HG02981 (cell line): ENCODE measurements around the gene CARD19.

Experiments
- ATAC-seq: cut with Tn5 transposase; IDR thresholded peaks from one replicate; pipeline ENCODE4 v1.9.1; 2021; ENCODE audit warnings: mild to moderate bottlenecking, moderate library complexity; ENCODE audit not compliant: unreplicated experiment

CARD19 gene

DNA sequence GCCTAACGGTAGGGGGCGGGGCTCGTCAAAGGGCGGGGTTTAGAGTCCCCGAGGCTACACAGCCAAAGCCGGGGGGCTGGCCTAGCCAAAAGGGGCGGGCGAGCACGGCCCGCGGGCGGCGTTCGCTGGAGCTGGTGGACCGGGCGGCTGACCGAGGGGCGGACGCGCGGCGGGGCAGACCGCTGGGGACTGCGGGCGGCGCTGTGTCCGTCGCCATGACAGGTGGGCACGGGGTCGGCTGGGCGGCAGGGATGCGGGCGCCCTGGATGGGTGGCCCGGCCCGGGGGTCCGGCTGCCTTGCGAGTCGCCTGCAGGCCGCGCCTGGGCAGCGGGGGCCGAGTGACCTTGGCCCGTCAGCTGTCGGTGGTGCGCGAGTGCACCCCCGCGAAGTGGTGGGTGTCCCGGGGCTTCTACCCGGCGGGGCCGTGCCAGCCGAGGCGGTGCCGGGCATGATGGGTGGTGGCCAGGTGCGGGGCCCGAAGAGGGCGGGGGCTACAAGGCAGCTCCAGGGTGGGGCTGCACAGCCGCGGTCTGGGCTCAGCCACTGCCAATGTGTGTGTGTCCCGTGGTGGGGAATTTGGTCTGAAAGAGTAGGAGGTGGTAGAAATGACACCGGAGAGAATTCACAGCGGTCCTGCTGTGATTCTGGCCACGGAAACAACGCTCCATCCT, at the start of gene CARD19:
TSS of gene CARD19 (plus strand) at position 87 of the 672 bp plus-strand sequence. CDS start at position 216, 129 bp downstream.
- ATAC-seq: no peak

DNA sequence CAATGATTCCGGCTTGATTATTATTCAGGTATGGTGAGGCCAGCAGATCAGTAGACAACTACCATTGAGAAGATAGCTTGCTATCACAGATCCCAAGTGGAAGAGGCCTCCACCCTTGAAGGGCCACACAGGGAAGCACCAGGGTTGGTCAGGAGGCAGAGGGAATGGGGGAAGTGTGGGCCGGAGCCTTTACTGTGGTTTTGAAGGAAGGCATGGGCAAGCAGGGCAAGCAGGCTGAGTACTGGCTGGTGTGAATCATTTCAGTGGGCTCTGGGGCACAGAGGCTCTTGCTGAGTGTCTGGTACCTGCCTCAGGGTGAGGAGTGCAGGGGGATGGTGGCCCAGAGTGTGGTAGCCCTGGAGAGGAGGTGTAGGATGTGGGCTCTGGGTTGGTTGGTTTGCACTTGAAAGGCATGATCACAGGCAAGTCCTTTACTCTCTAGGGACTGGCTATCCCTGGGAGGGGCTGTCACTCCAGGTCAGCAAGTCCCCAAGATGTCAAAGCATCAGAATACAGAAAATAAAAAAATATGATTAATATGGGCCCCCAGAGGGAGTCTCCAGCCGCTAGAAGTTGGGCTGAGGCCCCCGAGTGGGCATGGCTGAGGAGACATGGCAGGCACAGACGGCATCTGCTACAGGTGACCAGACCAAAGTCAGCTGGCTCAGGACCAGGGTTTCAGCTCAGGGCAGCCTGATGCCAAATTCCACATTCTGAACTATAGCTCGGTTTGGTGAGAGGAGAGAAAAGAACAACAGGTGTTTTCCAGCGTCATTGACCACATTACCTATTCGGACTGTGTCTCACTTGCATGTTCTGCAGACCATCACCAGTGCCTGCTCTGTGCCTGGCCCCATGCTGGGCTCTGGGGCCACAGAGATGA, 47.2 kb upstream of the CARD19 start:
- no peak for ATAC-seq

DNA sequence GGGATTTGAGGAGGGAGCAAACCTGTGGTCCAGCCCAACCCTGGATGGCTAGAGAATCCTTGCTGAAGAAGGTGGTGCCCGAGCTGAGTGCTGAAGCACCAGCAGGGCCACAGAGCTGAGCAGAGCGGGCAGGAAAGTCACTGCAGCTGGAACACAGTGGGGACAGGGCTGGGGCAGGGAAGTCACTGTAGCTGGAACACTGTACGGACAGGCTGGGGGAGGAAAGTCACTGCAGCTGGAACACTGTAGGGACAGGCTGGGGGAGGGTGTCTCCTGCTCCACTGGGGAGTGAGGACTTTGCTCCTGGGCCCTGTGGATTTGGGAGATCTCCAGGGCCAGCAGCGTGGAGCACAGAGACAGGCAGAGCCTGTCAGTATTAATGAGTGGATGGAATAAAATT, 46.5 kb upstream of the CARD19 start:
- no peak for ATAC-seq

GRCh38 chr9:93050231-93050630, 45.8 kb upstream of the CARD19 start:
- no peak for ATAC-seq

DNA sequence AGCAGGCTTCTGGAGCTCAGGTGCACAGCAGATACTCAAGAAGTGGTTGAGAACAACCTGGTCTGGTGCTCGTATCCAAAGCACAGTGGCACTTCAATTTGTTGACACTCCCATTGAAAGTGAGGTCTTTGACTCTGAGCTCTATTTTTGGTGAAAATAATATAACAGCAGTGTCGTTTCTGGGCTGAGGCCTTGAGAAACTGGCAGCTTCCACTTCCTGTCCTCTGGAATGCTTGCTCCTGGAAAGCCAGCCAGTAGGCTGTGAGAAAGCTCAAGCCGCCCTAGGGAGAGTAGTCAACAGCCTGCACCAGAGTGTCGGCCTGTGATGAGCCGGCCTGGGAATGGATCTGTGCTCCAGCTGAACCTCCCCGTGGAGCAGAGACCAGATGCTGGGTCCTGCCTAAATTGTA, 44.3 kb upstream of the CARD19 start:
- no peak for ATAC-seq

GRCh38 chr9:93052791-93053540, 43.1 kb upstream of the CARD19 start:
- ATAC-seq: no peak

GRCh38 chr9:93053781-93054331, 42.2 kb upstream of the CARD19 start:
- ATAC-seq: no peak

- no peak for ATAC-seq
Measured at GRCh38 chr9:93054758-93055704, 41.0 kb upstream of the CARD19 start.

DNA sequence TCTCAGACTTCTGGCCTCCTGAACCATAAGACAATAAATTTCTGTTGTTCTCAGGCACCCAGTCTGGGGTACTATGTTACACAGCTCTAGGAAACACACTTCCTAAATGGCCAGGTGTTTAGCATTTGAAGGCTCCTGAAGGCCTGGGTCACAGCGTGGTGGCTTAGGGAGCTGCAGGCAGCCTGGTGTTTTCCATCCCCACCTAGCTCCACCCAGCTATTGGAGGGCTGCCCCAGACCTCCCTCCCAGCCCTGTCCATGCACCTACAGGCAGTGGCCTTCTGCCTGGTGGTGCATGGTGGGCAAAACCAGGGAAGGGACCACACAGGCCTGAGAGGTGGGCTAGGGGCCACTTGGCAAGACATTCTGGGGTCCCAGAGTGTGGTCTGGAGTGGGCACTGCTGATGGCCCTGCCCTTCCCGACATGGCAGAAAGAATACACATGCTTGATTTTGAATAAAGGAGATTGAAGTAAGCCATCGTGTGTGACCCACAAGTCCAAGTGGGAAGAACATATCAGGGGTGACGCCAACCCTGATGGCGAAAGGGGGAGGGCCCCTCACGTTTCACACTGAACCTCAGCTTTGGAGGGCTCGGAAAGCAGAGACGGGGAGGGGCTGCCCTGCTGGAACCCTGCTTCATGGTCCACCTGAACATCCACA, 38.8 kb upstream of the CARD19 start:
- ATAC-seq: no peak

GRCh38 chr9:93057703-93058354, 38.2 kb upstream of the CARD19 start:
- no peak for ATAC-seq

DNA sequence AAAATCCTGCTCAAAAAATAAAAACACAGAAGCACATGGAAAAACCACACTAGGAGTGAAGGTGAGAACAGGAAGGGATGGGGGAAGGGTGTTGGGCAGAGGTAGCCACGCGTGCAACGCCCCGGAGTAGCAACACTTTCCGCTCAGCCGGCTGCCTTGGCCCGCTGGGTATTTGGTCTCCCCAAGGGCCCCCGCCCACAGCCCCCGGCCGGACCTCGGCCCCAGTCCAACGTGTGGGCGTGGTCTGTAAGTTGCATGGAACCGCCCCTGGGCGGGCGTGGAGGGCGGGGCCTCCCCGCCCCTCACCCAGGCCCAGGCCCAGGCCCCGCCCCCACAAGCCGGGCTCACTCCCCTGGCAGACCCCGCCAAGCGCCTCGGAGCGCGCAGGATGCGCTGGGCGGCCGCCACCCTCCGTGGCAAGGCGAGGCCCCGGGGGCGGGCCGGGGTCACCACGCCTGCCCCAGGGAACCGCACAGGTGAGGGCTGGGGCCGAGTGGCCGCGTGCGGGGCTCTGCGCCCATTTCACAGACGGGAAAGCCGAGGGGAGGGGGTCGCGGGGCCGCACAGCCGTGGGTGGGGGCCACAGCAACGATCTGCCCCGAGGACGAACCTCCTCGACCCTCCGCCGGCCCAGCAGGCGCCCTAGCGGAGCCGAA, 37.5 kb upstream of the CARD19 start, which contains the start of gene SUSD3:
TSS of gene SUSD3 (plus strand) at position 347 of the 656 bp plus-strand sequence. CDS start at position 389, 42 bp downstream.
- ATAC-seq: peak; percentile 48

GRCh38 chr9:93059011-93059714, 36.9 kb upstream of the CARD19 start:
- ATAC-seq: no peak

GRCh38 chr9:93059715-93060578, 36.1 kb upstream of the CARD19 start:
- no peak for ATAC-seq

- ATAC-seq: no peak
Measured at GRCh38 chr9:93060746-93061259, 35.2 kb upstream of the CARD19 start.

GRCh38 chr9:93061260-93061751, 34.7 kb upstream of the CARD19 start:
- no peak for ATAC-seq
